Neutrophil (primary cell): ENCODE results near the gene TEX29.

ENCODE experiments used
- H3K27ac ChIP-seq: fragments of 200-600 bp; sonication (generic); 2 replicates; pipeline ENCODE4 v1.5.1; 2016; ENCODE audit warnings: mild to moderate bottlenecking, moderate library complexity
- H3K27me3 ChIP-seq: fragments of 200-600 bp; sonication (generic); 2 replicates; pipeline ENCODE4 v1.6.0; 2016; ENCODE audit warnings: mild to moderate bottlenecking
- H3K36me3 ChIP-seq: fragments of 200-600 bp; sonication (generic); 2 replicates; pipeline ENCODE4 v1.5.1; 2017
- H3K4me1 ChIP-seq, 2 experiments: fragments of 200-600 bp in 1 of 2; sonication (generic) in 1 of 2; 1 replicate in 1 of 2; 2 replicates in 1 of 2; pipeline versions ENCODE4 v1.5.1 to v1.6.1; 2013 to 2016; ENCODE audit warnings: low read depth in 1 of 2, low read length in 1 of 2, mild to moderate bottlenecking in 1 of 2, moderate library complexity in 1 of 2; ENCODE audit not compliant: control insufficient read depth in 1 of 2, insufficient read depth in 1 of 2
- H3K4me3 ChIP-seq, 2 experiments: fragments of 200-600 bp in 1 of 2; sonication (generic) in 1 of 2; 1 replicate in 1 of 2; 2 replicates in 1 of 2; pipeline ENCODE4 v1.5.1; 2013 to 2016; ENCODE audit warnings: low read depth in 1 of 2, low read length in 1 of 2, mild to moderate bottlenecking in 1 of 2, moderate library complexity in 1 of 2
- H3K9me3 ChIP-seq: fragments of 200-600 bp; sonication (generic); 2 replicates; pipeline ENCODE4 v1.5.1; 2016
- CTCF ChIP-seq: fragments of 200-600 bp; sonication (generic); IDR thresholded peaks from 2 replicates; pipeline ENCODE4 v1.5.1; 2016; ENCODE audit warnings: antibody characterized with exemption

TEX29 gene

GRCh38 chr13:111380431-111380830 lies 60.0 kb downstream of the TEX29 start:
- no peaks in the 10 kb centered on the region for H3K9me3 ChIP-seq
- H3K27me3 ChIP-seq = peaks cover 16% of the 10 kb centered on the region
- H3K4me1 ChIP-seq = no peaks in the 10 kb centered on the region
- no peak for TF ChIP-seq CTCF
- H3K36me3 ChIP-seq = no peaks in the 10 kb centered on the region
- no peak overlapping the region for H3K27ac ChIP-seq
- H3K4me3 ChIP-seq = no peak overlapping the region

GRCh38 chr13:111382411-111382810 lies 62.0 kb downstream of the TEX29 start:
- H3K27me3 ChIP-seq = peaks cover 21% of the 10 kb centered on the region
- no peaks in the 10 kb centered on the region for H3K9me3 ChIP-seq
- no peaks in the 10 kb centered on the region for H3K36me3 ChIP-seq
- H3K27ac ChIP-seq = no peak overlapping the region
- TF ChIP-seq CTCF = no peak
- no peaks in the 10 kb centered on the region for H3K4me1 ChIP-seq
- H3K4me3 ChIP-seq = no peak overlapping the region

- TF ChIP-seq CTCF = no peak
- Histone ChIP-seq H3K4me1 (no peaks in the 10 kb centered on the region), H3K4me3 (no peak overlapping the region), H3K36me3 (no peaks in the 10 kb centered on the region), H3K27ac (no peak overlapping the region), H3K27me3 (peaks cover 21% of the 10 kb centered on the region), H3K9me3 (no peaks in the 10 kb centered on the region)
These were observed 62.4 kb downstream of the TEX29 start for GRCh38 chr13:111382877-111383276.

GRCh38 chr13:111383591-111384440 lies 63.4 kb downstream of the TEX29 start:
- Histone ChIP-seq H3K36me3 (no peaks in the 10 kb centered on the region), H3K4me3 (no peak overlapping the region), H3K27ac (no peak overlapping the region), H3K27me3 (peaks cover 21% of the 10 kb centered on the region), H3K4me1 (no peaks in the 10 kb centered on the region), H3K9me3 (no peaks in the 10 kb centered on the region)
- no peak for TF ChIP-seq CTCF

GRCh38 chr13:111384441-111385182 lies 64.2 kb downstream of the TEX29 start:
- Histone ChIP-seq H3K4me1 (no peaks in the 10 kb centered on the region), H3K27me3 (peaks cover 21% of the 10 kb centered on the region), H3K36me3 (no peaks in the 10 kb centered on the region), H3K9me3 (no peaks in the 10 kb centered on the region), H3K27ac (no peak overlapping the region), H3K4me3 (no peak overlapping the region)
- no peak for TF ChIP-seq CTCF
